GM12801 (cell line): ENCODE data around the gene CHADL.

Experiments used
- CTCF ChIP-seq: IDR thresholded peaks from one replicate; pipeline ENCODE4 v1.5.1; 2011; ENCODE audit warnings: control low read depth; ENCODE audit not compliant: insufficient read length; ENCODE audit errors: extremely low read depth

The CHADL gene

GRCh38 chr22:41197038-41197972 is 43.4 kb downstream of the CHADL start:
- no peak for TF ChIP-seq CTCF

- TF ChIP-seq CTCF: no peak
Measured at GRCh38 chr22:41193829-41194228, 46.9 kb downstream of the CHADL start.

- TF ChIP-seq CTCF: no peak
Measured at GRCh38 chr22:41191467-41191866, 49.3 kb downstream of the CHADL start.

GRCh38 chr22:41184679-41185078 is 56.1 kb downstream of the CHADL start:
- TF ChIP-seq CTCF: no peak

GRCh38 chr22:41181349-41182241 is 59.1 kb downstream of the CHADL start:
- TF ChIP-seq CTCF: no peak

GRCh38 chr22:41180926-41181325 is 59.8 kb downstream of the CHADL start:
- no peak for TF ChIP-seq CTCF
